ENCODE results near the gene AIFM1. TPM values are rescaled to one million over a fixed set of nuclear protein-coding genes. Genes with fewer than 3 reads are reported as not detected.

Gene AIFM1
- total RNA-seq, 1 experiment from 2014 or later = 71.0 TPM

DNA sequence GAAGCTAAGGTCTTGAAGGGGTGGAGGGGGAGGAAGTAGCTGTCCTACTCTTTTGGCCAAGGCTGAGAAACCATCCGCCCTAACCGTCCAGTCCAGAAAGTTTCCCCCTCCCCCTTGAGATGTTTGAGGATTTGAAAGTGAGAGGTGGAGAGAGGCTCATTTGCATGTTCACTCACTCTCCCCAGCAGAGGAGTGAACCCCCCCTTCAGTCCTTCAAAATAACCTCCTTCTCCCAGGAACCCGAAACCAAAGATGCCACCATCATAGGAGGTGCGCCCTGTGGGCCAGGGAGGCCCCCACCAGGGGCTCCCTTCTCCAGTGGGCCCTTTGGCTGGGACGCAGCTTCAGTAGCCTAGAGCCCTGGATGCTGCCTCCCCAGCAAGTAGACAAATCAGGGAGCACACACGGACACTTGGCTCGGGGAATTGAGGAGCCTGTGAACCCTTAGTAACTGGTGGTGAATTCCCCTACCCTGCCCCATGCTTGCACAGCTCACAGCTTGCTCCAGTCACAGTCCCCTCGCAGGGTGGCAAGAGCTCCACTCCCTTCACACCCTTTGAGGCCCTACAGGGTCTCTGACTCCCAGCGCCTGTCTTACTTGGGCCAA lies 80.9 kb downstream of the AIFM1 start:
- in situ Hi-C loops (cut with HindIII; ENCODE audit: low pct_unique_long_range_greater_than_20kb, low sequenced_read_pairs) = no loop called here
- DNase-seq (ENCODE audit: low read depth, low spot score) = no peak

DNA sequence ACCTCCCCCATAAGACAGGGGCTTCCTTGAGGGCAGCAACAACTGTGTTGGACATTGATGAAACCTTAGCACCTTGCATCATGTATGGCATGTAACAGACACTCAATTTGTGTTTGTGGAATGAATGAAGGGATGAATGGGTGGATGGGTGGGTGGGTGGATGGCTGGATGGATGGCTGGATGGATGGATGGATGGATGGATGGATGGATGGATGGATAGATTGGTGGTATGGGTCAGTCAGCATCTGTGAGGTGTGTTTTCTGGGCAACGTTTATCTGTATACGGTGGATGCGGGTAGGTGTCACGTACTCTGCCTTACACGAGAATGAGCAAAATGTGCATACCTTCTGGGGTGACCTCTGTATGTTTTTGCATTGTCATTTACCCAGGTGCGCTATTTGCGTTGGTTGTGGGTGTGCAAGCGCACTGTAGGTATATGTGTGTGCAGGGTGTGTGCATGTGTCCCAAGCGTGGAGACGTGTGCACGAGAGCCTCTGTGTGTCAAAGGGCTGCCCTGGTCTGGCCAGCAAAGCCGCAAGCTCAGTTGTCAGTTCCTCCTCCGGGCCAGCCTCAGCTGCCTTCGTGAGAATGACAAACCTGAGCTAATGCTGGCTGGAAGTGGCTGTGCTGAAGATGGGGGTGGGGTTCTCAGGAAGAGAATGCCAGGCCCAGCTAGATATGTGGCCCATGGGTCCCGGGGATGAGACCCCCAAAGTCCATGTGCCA lies 81.8 kb downstream of the AIFM1 start:
- DNase-seq (ENCODE audit: low read depth, low spot score) = no peak
- in situ Hi-C loops (cut with HindIII; ENCODE audit: low pct_unique_long_range_greater_than_20kb, low sequenced_read_pairs) = no loop called here

DNA sequence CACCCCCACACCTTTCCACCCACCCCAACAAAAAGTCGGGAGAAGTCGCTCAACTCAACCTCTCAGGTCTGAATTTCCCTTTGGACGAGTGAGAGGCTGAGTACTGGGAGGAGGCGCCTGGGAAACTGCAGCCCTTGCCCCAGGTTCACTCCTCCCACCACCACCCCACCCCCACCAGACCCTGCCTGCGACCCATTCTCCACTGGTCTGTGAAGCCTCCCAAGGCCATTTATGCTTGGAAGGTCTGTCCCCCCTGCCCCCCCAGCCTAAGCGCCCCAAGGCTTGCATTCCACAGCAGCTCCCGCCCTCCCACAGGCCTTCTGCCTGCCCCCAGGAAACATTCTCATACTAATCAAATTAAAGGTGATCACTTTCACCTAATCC lies 82.5 kb downstream of the AIFM1 start:
- DNase-seq (ENCODE audit: low read depth, low spot score) = no peak
- in situ Hi-C loops (cut with HindIII; ENCODE audit: low pct_unique_long_range_greater_than_20kb, low sequenced_read_pairs) = no loop called here

DNA sequence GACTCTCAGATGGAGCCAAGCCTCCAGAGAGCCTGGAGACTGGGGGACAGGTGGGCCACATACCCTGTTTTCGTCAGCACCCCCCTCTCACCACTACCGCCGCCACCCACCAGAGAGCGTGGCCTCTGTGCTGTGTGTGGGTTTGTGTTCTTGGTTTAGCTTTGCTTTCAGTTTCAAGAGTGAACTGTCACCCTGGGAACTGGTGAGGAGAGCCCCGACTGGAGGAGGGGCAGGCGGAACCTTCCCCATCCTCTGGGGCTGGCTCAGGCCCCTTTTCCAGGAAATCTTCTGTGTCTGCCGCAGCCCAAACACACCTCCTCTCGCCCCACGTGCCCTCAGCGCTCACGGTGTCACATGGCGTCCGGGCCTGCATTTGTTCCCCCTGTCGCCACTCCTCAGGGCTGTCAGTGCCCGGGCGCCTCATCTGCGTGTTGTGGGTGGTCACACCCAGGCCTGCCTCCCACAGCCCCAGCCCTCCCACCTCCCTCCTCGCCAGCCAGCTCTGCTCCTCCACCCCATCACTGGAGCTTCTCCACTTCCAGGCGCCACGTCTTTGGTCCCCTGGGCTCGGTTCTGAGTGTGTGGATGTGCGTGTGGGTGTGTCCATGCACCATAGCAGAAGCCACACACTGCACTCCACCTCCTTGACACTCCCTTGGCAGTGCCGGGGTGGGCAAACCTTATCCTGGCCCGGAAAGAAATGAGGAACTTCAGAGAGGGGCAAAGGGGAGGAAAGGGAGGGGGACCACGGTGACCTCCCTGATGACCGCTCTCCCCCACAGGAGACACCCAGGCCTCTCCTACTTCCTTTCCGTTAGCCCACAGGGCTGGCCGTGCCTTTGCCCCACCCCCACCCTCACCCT lies 83.2 kb downstream of the AIFM1 start:
- DNase-seq (ENCODE audit: low read depth, low spot score) = no peak
- in situ Hi-C loops (cut with HindIII; ENCODE audit: low pct_unique_long_range_greater_than_20kb, low sequenced_read_pairs) = no loop called here

DNA sequence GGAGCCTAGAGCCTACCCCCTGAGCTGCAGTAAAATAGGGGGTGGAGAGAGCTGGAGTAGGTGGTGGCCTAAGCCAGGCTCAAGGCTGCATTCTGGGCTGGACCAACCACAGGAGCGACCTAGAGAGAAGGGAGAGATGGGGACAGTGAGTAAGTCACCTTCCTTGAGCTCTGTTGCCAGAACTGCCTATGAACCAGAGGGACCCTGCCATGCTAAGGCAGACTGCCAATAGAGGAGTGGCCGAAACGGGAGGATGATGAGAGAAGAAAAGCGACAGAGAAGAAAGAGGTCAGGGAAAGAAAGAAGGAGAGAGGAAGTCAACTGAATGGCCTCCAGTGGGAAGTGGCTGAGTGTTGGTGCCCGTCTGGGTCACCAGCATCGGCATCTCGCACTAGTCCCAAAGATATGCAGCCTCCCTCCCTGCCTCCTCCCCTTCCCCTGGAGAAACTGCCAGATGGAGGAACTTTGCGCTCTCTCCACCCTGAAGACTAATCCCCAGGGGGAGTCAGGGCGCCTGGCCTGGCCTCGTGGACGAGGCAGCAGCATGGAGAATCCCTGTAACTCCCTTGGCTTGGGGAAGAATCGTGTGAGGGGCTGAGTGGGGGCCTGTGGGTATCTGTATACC lies 84.1 kb downstream of the AIFM1 start:
- in situ Hi-C loops (cut with HindIII; ENCODE audit: low pct_unique_long_range_greater_than_20kb, low sequenced_read_pairs) = no loop called here

DNA sequence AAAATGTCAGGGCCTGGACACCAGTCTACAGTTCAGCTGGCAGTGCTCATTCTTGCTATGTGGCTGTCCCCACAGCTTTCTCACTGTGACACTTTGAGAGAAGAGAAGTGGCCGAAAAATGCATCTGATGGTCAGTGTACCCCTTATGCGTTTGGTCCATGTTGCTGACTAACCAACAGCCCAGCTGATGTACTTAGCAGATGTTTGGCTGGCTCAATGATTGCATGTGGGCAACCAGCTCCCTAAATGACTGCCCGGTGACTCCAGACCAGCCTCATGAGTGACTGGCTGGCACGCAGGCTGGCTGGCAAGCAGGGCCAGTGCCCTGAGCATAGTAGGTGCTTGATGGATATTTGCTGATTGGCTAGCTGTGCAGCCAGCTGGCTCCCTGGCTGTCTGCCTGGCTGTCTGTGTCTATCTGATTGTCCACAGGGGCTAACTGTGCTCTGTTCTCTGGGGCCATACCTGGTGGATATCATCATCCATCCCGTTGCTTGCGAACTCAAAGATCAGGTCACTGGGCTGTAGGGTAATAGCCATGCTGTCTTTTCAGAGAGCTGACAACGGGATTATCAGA lies 84.8 kb downstream of the AIFM1 start:
- DNase-seq (ENCODE audit: low read depth, low spot score) = no peak
- in situ Hi-C loops (cut with HindIII; ENCODE audit: low pct_unique_long_range_greater_than_20kb, low sequenced_read_pairs) = no loop called here

More for the DNA sequence above, 84.1 kb downstream of the AIFM1 start:
- no peak for DNase-seq (ENCODE audit: low read depth, low spot score)

DNA sequence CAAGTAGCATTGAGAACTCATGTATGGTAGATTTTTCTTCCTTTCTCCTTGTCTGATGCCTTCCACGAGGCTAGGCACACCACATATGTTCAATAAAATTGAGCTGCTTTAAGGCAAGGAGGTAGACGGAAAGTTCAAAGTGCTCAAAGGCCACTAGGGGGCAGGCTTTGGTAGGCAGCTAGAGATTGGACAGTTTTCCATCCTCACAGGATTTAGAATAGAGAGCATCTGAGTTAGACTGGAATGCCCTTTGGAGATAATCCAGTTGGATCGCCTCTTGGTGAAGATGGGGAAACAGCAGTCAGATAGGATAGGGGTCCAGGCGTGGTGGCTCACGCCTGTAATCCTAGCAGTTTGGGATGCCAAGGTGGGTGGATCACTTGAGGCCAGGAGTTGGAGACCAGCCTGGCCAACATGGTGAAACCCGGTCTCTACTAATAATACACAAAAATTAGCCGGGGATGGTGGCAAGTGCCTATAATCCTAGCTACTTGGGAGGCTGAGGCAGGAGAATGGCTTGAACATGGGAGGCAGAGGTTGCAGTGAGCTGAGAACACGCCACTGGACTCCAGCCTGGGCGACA lies 85.7 kb downstream of the AIFM1 start:
- DNase-seq (ENCODE audit: low read depth, low spot score) = peak; percentile 75
- in situ Hi-C loops (cut with HindIII; ENCODE audit: low pct_unique_long_range_greater_than_20kb, low sequenced_read_pairs) = no loop called here

Other genes starting within 250 kb of the AIFM1 start
- 0.50 and 0.88 TPM in 2 replicates for gene BCORL1, start 183.2 kb downstream of the AIFM1 start, total RNA-seq (2014; rRNA removed; shearing (Covaris generic))
- 4.9 and 5.5 TPM in 2 replicates for gene ELF4, start 55.3 kb downstream of the AIFM1 start, total RNA-seq (2014; rRNA removed; shearing (Covaris generic))
- gene RAB33A, start 6.1 kb upstream of the AIFM1 start, total RNA-seq (2014; rRNA removed; shearing (Covaris generic)) = 0.18 TPM in 1 of 2 replicates, not detected in the other
- gene ZNF280C, start 103.1 kb upstream of the AIFM1 start, total RNA-seq (2014; rRNA removed; shearing (Covaris generic)) = 10.2 and 10.5 TPM in 2 replicates
- gene SLC25A14, start 174.1 kb upstream of the AIFM1 start, total RNA-seq (2014; rRNA removed; shearing (Covaris generic)) = 13.3 and 13.4 TPM in 2 replicates
- not detected in 2 replicates for gene GPR119, start 219.8 kb upstream of the AIFM1 start, total RNA-seq (2014; rRNA removed; shearing (Covaris generic))
- gene RBMX2, start 236.1 kb upstream of the AIFM1 start, total RNA-seq (2014; rRNA removed; shearing (Covaris generic)) = 39.0 and 40.1 TPM in 2 replicates